D341Med (cell line): Measurements from ENCODE around the gene FABP3.
"Not testable (repeated sequence)": the region's sequence is repeated elsewhere in the genome, so short reads cannot be mapped to it uniquely, and the experiment has no call there.

Experiments used
- DNase-seq: peaks from one replicate; pipeline ENCODE4 v3.0.0; 2012; ENCODE audit warnings: low spot score

Gene FABP3

DNA sequence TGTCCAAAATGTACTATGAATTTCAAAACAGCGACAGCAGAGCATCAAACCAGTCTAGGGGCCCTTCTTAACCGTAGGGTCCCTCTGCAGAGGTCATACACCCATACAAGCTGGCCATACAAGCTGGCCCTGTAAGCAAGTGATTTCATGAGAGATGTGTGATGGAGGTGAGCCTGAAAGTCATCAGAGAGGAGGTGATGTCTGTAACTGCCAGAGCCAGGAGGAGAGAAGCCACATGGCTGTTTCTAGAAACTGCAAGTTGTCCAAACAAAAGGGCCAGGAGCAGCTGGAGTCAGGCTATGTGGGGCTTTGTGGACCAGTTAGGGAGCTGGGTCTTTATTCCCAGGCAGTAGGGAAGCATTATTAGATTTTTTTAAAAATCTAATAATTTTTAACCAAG lies 25.4 kb upstream of the FABP3 start:
- no peak for DNase-seq

DNA sequence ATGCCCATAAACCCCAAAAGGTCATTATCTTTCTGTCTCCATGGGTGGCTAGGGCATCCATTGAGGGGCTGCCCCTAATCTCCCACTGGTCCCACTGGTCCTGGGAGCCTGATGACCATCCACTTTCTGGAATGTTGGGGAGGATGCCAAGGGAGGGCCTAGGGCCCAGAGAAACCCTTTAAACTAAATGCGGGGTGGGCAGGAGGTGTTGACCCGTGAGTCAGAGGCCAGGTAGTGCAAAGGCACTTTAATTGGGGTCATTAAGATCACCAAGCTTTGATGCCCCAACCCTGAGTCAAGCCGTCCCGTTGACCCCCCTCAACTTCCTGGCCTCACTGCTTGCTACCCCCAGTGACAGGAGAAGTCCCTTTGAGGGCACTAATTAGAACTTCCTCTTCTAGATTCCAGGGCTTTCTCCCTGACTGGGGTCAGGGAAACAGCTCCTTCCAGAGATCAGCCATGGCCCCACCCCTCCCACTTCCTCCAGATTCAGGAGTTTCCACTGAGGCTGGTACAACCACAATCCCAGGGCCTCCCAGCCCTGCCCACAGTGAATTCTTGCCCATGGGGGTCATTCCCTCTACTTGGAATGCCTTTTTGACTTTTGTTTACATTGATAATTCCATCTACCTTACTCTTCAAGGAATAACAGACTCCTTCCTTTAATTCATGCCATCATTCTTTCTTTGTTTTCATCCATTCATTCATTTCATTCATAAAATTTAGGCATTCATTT lies 24.7 kb upstream of the FABP3 start:
- no peak for DNase-seq

DNA sequence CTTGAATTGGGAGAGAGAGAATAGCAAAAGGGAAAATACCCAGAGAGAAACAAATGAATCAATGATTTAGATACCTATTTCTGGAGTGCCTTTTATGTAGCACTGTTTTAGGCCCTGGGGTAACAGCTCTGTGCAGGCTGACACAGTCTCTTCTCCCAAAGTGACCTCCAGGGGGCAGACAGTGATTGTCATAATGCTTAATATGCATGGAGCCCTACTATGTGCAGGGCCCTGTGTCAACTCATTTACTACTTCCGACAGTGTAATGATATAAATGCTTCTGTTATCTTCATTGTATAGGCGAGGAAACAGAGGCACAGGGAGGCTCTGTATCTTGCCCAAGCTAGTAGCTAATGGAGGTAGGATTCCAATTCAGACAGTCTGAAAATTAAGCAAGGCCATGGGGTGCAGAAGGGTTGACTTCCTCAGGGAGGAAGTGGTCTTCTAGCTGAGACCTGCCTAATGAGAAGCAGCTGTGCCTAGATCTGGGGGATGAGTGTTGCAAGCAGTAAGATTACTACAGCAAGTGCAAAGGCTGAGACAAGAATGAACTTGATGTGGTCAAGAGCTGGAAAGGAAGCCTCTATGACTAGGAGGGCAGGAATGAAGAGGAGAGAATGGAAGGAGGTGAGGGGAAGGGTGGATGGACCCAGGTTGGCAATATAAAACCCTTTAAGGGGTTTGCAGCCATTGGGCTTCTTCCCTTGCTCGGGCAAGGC lies 23.9 kb upstream of the FABP3 start:
- no peak for DNase-seq

DNA sequence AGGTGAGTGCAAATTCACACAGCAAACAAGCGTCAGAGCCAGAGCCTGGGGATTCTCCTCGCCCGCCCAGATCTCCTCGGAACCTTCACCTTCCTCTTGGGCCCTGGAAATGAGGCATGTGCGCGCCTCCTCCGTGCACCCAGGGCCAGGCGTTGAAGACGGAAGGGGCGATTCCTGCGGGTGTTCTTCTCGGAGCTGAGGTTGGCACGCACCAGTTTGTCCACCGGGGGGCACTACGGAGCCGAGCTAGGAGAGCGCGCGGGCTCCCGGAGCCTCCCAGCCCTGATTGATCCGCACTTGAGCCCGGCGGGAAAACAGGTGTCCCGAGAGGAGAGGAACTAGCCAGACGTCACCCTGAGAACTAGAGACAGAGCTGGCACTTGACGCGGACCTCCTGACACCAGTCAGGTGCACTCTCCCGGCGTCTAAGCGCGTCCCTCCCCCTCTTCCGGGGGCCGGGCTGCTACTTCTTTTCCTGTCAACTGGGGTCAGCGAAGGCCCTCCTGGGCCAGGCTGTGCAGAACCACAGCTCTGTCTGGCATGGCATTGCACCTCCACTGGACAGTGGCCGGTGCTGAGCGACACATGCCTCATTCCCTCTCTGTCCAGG lies 21.8 kb upstream of the FABP3 start:
- DNase-seq, result peak; percentile 89

GRCh38 chr1:31393463-31393862 lies 20.6 kb upstream of the FABP3 start:
- no peak for DNase-seq

DNA sequence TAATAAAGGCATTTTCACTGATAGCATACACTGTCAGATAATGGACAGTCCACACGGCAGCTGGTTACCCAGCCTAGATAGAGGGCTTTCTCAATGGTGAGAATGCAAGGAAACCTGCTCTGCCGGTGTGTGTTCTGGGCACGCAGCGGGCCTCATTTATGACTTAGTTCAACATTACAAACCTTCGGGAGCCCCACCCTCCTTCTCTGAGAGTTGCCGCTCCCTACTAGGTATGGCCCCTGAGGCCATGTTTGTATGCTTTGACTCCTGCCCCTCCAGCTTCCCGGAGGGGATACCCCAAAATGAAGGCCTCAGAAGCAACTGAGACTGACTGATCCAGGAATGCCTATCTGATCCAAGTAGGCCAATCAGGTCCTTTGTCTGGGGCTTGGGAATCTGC lies 17.2 kb upstream of the FABP3 start:
- no peak for DNase-seq

DNA sequence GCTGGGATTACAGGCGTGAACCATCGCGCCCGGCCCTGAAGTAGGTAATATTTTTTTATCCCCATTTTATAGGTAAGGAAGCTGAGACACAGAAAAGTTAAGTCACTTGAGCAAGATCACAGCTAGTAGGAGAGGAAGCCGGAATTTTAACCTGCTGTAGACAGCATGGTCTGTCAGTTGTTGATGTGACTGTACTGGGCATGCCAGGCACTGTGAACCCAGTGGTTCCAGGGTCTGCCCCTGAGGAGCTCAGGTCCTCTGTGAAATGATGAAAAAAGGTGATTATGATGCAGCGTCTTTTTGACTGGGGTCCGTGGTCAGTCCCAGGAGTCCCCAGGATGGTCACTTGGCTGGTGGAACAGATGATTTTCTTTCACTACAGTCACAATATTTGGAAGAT lies 16.7 kb upstream of the FABP3 start:
- DNase-seq, result no peak

- DNase-seq, result no peak
Observed at GRCh38 chr1:31387612-31388011, 14.7 kb upstream of the FABP3 start.

DNA sequence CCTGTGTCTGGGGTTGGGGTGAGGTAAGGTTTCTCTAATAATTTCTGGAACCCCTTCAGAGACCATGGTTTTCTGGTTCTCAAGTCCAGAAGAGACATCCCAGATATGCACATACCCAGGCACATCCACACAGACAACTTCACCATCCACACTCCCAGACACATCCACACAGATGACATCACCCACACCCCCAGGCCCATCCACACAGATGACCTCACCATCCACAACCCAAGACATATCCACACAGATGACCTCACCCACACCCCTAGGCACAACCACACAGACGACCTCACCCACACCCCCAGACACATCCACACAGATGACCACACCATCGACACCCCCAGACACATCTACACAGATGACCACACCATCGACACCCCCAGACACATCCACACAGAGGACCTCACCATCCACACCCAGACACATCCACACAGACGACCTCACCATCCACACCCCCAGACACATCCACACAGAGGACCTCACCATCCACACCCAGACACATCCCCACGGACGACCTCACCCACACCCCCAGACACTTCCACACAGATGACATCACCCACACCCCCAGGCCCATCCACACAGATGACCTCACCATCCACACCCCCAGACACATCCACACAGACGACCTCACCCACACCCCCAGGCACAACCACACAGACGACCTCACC lies 13.8 kb upstream of the FABP3 start:
- not testable (repeated sequence) for DNase-seq

GRCh38 chr1:31383967-31384366 lies 11.1 kb upstream of the FABP3 start:
- no peak for DNase-seq

DNA sequence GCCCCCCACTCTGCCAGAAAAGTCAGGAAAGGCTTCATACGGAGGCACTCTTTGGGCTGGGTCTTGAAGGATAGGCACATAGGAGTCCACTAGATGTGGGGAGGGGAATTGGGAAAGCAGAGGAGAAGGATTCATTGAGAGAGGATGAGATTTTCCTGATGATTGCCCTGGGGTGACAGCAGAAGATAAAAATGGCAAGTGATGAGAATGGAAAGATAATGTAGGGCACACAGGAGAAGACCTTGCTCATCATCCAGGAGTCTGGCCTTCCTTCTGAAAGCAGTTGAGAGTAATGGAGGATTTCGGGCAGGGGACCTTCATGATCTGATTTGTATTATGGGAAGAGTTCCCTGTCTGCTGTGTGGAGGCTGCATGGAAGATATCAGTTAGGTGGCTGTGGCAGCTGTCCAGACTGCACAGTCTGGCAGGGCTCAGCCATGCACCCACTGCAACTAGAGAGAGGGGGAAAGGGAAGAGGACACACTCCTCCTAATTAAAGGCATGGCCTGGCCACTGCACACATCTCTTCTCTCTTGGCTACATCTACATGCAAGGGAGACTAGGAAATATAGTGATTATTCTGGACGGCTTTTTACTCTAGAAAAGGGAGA lies 9.6 kb upstream of the FABP3 start:
- no peak for DNase-seq

GRCh38 chr1:31381394-31382294 lies 8.8 kb upstream of the FABP3 start:
- DNase-seq, result no peak

GRCh38 chr1:31380181-31380580 lies 7.3 kb upstream of the FABP3 start:
- no peak for DNase-seq

GRCh38 chr1:31378001-31378400 lies 5.1 kb upstream of the FABP3 start:
- no peak for DNase-seq

DNA sequence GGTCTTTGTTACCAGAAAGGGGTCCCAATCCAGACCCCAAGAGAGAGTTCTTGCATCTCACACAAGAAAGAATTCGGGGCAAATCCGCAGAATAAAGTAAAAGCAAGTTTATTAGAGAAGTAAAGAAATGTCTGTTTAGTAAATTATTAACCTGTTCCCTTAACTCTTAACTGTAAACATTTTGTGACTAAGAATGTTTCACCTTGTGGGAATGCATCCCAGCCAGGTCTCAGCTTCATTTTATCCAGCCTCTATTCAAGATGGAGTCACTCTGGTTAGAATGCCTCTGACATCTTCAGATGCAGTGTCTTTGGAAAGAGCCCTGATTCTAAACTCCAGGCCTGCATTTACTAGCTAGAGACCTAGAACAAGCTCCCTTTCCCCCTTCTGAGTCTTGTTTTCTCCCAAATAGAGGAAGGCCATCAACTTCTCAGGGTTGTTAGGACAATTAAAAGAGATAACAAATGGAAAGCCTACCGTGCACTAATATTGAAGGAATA lies 4.5 kb upstream of the FABP3 start:
- DNase-seq, result no peak

DNA sequence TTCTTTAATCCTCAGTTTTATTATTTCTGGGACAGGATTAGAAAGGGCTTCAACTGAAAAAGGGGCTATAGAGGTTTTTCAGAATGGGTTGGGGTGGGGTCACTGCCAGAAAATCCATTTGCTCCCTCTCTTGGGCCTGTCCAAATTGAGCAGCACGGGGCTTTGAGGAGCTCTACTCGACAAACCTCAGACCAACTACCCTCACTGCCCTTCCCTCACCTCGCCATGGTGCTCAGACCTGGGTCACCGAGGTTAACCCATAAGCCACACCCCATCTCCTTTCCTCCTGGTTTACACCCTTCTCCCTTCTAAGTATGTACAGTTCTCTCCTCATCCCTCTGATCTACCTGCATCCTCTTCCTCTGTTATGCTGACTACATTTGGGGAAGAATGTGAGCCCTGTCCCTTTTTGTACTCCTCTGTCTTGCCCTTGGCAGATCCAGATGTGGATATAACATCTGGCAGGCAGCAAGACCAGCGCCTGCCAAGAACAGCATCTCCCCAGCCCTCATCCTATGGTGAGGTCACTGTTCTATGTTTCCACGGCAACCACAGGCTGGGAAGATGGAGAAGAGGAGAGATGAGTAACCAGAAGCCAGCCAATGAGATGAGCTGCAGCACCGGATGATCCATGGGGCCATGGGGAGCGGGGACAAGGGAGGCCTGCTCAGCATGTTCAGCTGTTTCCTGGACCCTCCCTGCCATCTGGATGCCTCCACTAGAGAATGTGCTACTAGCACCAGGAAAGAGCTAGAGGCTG lies 3.7 kb upstream of the FABP3 start:
- DNase-seq, result no peak

DNA sequence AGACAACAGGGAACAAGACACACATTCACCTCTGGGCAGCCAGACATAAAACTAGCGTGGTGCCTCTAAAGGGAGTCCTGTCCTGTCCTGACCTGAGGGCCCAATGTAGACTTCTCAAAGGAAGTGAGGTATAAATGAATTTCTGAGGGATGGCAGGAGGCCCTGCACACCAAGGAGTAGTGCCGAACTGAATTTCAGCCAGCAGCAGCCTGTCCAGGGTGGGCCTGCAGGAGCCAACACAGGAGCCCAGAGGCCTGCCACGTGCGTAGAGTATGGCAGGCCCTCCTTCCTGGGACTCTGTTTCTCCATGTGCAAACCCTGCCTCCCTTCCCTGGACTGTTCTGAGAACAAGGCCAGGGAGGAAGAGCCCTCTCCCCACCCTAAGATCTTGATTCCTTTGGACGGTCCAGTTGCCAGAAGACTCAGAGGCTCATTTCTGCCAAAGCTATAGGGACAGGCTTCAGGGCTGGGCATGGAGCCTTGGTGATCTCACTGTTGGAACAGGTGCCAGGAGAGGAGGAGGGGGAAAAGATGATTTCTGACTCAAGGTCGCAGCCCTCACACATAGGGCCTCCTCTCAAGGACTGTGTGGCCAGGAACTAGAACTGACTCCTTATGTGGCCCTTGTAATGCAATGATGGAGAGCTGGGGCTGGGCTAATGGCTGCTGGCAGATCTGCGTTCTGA lies 1.8 kb upstream of the FABP3 start:
- DNase-seq, result no peak

- DNase-seq, result no peak
Observed at GRCh38 chr1:31373897-31374486, 1.1 kb upstream of the FABP3 start.

DNA sequence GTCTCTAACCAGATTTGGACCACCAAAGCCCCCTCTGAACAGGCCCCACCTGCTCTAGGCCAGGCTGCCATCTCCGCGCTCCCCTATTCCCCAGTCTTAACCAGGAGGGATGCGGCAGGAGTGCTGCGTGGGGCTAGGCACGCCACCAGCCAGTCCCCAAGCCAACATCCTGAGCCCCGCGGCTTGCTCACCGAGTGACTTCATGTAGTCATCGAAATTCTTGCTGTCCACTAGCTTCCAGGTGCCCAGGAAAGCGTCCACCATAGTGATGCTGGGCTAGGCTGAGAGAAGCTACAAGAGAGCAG lies 173 bp downstream of the FABP3 start:
- no peak for DNase-seq

- no peak for DNase-seq
Observed at GRCh38 chr1:31372051-31372450, 825 bp downstream of the FABP3 start.
